ENCODE data around the gene NPPC. TPM values are rescaled to one million over a fixed set of nuclear protein-coding genes. Genes with fewer than 3 reads are reported as not detected.

NPPC gene
- total RNA-seq, 1 donor: not detected

- H3K4me1 ChIP-seq (ENCODE audit: insufficient read depth, low read length): no peaks in the 10 kb centered on the region
- H3K4me3 ChIP-seq (ENCODE audit: low read length): no peak overlapping the region
- no peaks in the 10 kb centered on the region for H3K9me3 ChIP-seq (ENCODE audit: low read depth, low read length)
- peaks cover 5% of the 10 kb centered on the region for H3K27me3 ChIP-seq (ENCODE audit: insufficient read depth, low read length)
These were observed 20.1 kb upstream of the NPPC start for GRCh38 chr2:231946241-231946814.

- H3K27me3 ChIP-seq (ENCODE audit: insufficient read depth, low read length): no peaks in the 10 kb centered on the region
- no peaks in the 10 kb centered on the region for H3K4me1 ChIP-seq (ENCODE audit: insufficient read depth, low read length)
- H3K9me3 ChIP-seq (ENCODE audit: low read depth, low read length): no peaks in the 10 kb centered on the region
- H3K4me3 ChIP-seq (ENCODE audit: low read length): no peak overlapping the region
These were observed 16.0 kb upstream of the NPPC start for GRCh38 chr2:231942180-231942579.

- H3K4me1 ChIP-seq (ENCODE audit: insufficient read depth, low read length): no peaks in the 10 kb centered on the region
- no peak overlapping the region for H3K4me3 ChIP-seq (ENCODE audit: low read length)
- no peaks in the 10 kb centered on the region for H3K27me3 ChIP-seq (ENCODE audit: insufficient read depth, low read length)
- no peaks in the 10 kb centered on the region for H3K9me3 ChIP-seq (ENCODE audit: low read depth, low read length)
These were observed 15.5 kb upstream of the NPPC start for GRCh38 chr2:231941673-231942072.

- Histone ChIP-seq H3K4me3 (ENCODE audit: low read length) (no peak overlapping the region), H3K4me1 (ENCODE audit: insufficient read depth, low read length) (no peaks in the 10 kb centered on the region), H3K27me3 (ENCODE audit: insufficient read depth, low read length) (no peaks in the 10 kb centered on the region), H3K9me3 (ENCODE audit: low read depth, low read length) (no peaks in the 10 kb centered on the region)
These were observed 14.6 kb upstream of the NPPC start for GRCh38 chr2:231940795-231941194.

- Histone ChIP-seq H3K9me3 (ENCODE audit: low read depth, low read length) (no peaks in the 10 kb centered on the region), H3K27me3 (ENCODE audit: insufficient read depth, low read length) (no peaks in the 10 kb centered on the region), H3K4me1 (ENCODE audit: insufficient read depth, low read length) (no peaks in the 10 kb centered on the region), H3K4me3 (ENCODE audit: low read length) (no peak overlapping the region)
These were observed 12.8 kb upstream of the NPPC start for GRCh38 chr2:231939022-231939421.

GRCh38 chr2:231937057-231937456 is 10.9 kb upstream of the NPPC start:
- no peaks in the 10 kb centered on the region for H3K9me3 ChIP-seq (ENCODE audit: low read depth, low read length)
- no peaks in the 10 kb centered on the region for H3K27me3 ChIP-seq (ENCODE audit: insufficient read depth, low read length)
- no peak overlapping the region for H3K4me3 ChIP-seq (ENCODE audit: low read length)
- H3K4me1 ChIP-seq (ENCODE audit: insufficient read depth, low read length): no peaks in the 10 kb centered on the region

GRCh38 chr2:231936491-231936890 is 10.3 kb upstream of the NPPC start:
- no peaks in the 10 kb centered on the region for H3K9me3 ChIP-seq (ENCODE audit: low read depth, low read length)
- no peaks in the 10 kb centered on the region for H3K27me3 ChIP-seq (ENCODE audit: insufficient read depth, low read length)
- no peaks in the 10 kb centered on the region for H3K4me1 ChIP-seq (ENCODE audit: insufficient read depth, low read length)
- H3K4me3 ChIP-seq (ENCODE audit: low read length): no peak overlapping the region

GRCh38 chr2:231935815-231936214 is 9.6 kb upstream of the NPPC start:
- Histone ChIP-seq H3K9me3 (ENCODE audit: low read depth, low read length) (no peaks in the 10 kb centered on the region), H3K4me3 (ENCODE audit: low read length) (no peak overlapping the region), H3K27me3 (ENCODE audit: insufficient read depth, low read length) (no peaks in the 10 kb centered on the region), H3K4me1 (ENCODE audit: insufficient read depth, low read length) (no peaks in the 10 kb centered on the region)

- Histone ChIP-seq H3K4me3 (ENCODE audit: low read length) (no peak overlapping the region), H3K4me1 (ENCODE audit: insufficient read depth, low read length) (no peaks in the 10 kb centered on the region), H3K9me3 (ENCODE audit: low read depth, low read length) (no peaks in the 10 kb centered on the region), H3K27me3 (ENCODE audit: insufficient read depth, low read length) (no peaks in the 10 kb centered on the region)
These were observed 9.0 kb upstream of the NPPC start for GRCh38 chr2:231935207-231935524.

GRCh38 chr2:231934441-231935206 is 8.4 kb upstream of the NPPC start:
- H3K27me3 ChIP-seq (ENCODE audit: insufficient read depth, low read length): no peaks in the 10 kb centered on the region
- no peak overlapping the region for H3K4me3 ChIP-seq (ENCODE audit: low read length)
- no peaks in the 10 kb centered on the region for H3K9me3 ChIP-seq (ENCODE audit: low read depth, low read length)
- H3K4me1 ChIP-seq (ENCODE audit: insufficient read depth, low read length): no peaks in the 10 kb centered on the region

- Histone ChIP-seq H3K27me3 (ENCODE audit: insufficient read depth, low read length) (no peaks in the 10 kb centered on the region), H3K4me3 (ENCODE audit: low read length) (no peak overlapping the region), H3K9me3 (ENCODE audit: low read depth, low read length) (no peaks in the 10 kb centered on the region), H3K4me1 (ENCODE audit: insufficient read depth, low read length) (no peaks in the 10 kb centered on the region)
These were observed 7.8 kb upstream of the NPPC start for GRCh38 chr2:231933916-231934401.

- Histone ChIP-seq H3K9me3 (ENCODE audit: low read depth, low read length) (no peaks in the 10 kb centered on the region), H3K27me3 (ENCODE audit: insufficient read depth, low read length) (no peaks in the 10 kb centered on the region), H3K4me1 (ENCODE audit: insufficient read depth, low read length) (no peaks in the 10 kb centered on the region), H3K4me3 (ENCODE audit: low read length) (no peak overlapping the region)
These were observed 7.1 kb upstream of the NPPC start for GRCh38 chr2:231932985-231933915.

GRCh38 chr2:231932711-231932970 is 6.4 kb upstream of the NPPC start:
- Histone ChIP-seq H3K27me3 (ENCODE audit: insufficient read depth, low read length) (peaks cover 6% of the 10 kb centered on the region), H3K9me3 (ENCODE audit: low read depth, low read length) (no peaks in the 10 kb centered on the region), H3K4me3 (ENCODE audit: low read length) (no peak overlapping the region), H3K4me1 (ENCODE audit: insufficient read depth, low read length) (no peaks in the 10 kb centered on the region)

GRCh38 chr2:231931481-231931915 is 5.3 kb upstream of the NPPC start:
- H3K4me3 ChIP-seq (ENCODE audit: low read length): no peak overlapping the region
- H3K9me3 ChIP-seq (ENCODE audit: low read depth, low read length): no peaks in the 10 kb centered on the region
- H3K4me1 ChIP-seq (ENCODE audit: insufficient read depth, low read length): peaks cover 4% of the 10 kb centered on the region
- H3K27me3 ChIP-seq (ENCODE audit: insufficient read depth, low read length): peaks cover 17% of the 10 kb centered on the region

- Histone ChIP-seq H3K9me3 (ENCODE audit: low read depth, low read length) (no peaks in the 10 kb centered on the region), H3K27me3 (ENCODE audit: insufficient read depth, low read length) (peaks cover 23% of the 10 kb centered on the region), H3K4me1 (ENCODE audit: insufficient read depth, low read length) (peaks cover 12% of the 10 kb centered on the region), H3K4me3 (ENCODE audit: low read length) (no peak overlapping the region)
These were observed 4.5 kb upstream of the NPPC start for GRCh38 chr2:231930593-231931281.

Measured in mononuclear cell (primary cell).